HG02571 (cell line): ENCODE data around the gene TMEM45B.
"Not testable (repeated sequence)": the region's sequence is repeated elsewhere in the genome, so short reads cannot be mapped to it uniquely, and the experiment has no call there.

Experiments used
- ATAC-seq: cut with Tn5 transposase; IDR thresholded peaks from one replicate; pipeline ENCODE4 v1.9.1; 2021; ENCODE audit warnings: mild to moderate bottlenecking, moderate library complexity; ENCODE audit not compliant: unreplicated experiment

Gene TMEM45B

DNA sequence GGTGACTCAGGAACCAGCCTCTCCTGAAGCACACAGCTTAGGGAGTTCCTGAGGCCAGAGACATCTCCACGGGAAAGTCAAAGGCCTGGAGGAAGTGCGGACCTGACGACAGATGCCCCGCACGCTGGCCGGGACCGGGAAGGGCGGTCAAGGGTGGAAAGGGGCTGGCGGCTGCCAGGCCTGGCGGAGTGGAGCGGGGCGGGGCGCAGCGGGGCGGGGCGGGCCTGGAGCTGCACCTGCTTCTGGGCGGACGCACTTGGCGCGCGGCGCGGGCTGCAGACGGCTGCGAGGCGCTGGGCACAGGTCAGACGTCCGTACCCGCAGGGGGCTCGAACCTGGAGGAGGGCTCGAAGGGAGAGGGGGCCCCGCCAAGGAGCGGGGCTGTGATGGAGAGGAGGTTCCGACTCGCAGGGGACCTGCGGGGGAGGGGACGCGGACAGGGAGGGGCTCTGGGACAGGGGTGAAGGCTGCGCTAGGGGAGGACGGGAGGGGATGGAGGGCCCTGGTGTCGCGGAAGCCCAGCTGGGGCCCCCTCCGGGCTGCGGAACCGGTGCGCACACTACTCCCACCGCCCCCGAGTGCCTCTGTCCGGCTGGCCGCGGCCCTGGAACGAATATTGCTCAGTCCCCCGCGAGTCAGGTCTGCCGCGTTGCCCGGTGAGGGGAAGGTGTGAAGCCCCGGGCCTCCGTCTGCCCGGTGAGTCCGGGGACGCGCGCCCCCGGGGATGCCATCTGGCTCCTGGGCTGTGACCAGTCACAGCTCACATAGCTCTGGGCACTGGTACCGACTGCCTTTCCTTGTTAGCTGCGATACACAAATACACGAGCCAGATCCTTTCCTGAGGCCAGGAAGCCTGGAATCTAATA is at the start of gene TMEM45B:
Gene TMEM45B, plus strand, starts transcription at position 253 of the 866 bp plus-strand sequence. CDS start 36,635 bp downstream, outside the sequence.
- ATAC-seq, result no peak

DNA sequence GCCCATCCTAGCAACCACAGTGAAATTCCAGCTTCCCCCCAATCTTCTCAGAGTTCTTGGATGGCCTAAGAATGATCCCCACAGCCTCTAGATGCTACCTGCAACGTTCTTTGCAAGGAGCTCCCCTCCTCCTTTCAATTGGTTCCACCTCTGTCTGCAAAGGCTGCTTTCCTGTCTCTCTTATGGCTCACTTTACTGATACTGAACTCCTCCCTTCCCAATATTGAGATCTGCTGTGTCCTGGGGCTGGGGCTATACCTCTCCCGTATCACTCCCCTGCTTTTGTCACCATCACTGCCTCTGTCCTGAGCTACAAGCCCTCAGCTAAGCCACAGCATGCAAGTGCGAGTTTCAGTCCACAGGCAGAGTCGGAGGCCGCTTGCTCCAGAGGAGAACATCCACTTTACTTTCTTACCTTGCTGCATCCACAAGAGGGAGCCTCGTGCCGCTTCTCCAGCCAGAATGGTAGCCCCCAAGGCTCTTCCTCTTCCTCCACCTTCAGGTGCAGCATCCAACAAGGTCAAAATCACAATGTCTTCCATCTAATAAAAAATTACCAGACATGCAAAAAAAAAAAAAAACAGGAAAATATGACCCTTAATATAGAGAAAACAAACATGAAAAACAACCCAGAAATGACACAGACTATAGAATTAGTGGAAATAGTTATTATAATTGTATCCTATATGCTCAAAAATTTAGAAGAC is 48.6 kb upstream of the TMEM45B start:
- ATAC-seq, result no peak

DNA sequence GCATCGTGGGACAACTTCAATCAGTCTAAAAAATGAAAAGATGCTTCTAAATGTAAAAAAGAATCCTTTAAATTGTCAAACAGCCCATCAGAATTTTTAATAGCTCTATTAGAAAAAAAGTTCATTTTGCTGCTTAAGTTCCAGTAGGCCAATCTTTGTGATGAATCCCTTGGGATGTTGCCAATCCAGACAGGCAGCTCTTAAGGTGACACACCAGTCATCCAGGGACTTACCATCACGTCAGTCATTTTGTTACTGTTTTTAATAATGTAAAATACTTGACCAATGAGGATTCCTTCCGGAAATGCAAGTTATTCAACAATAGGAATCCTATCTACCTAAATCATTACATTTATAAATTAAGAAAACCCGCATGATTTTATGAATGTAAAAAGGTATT is 47.8 kb upstream of the TMEM45B start:
- no peak for ATAC-seq

DNA sequence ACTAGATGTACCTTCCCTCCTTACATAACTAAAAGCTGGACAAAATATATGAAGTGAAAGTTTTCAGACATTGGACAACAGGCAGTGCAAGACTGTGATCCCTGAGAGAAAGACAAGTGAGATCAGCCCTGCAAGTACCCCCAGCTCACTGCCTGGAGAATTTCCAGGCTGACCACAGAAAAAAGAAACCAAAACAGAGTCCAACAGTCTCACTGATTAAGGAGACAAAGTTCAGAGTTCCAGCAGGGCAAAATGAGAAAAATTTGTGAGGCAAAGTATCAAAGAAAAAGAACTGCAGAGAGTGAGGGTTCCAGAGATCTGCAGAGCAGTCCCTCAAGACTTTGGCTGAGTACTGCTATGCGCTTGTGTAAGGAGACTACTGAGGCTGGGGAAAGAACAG is 47.3 kb upstream of the TMEM45B start:
- ATAC-seq, result no peak

DNA sequence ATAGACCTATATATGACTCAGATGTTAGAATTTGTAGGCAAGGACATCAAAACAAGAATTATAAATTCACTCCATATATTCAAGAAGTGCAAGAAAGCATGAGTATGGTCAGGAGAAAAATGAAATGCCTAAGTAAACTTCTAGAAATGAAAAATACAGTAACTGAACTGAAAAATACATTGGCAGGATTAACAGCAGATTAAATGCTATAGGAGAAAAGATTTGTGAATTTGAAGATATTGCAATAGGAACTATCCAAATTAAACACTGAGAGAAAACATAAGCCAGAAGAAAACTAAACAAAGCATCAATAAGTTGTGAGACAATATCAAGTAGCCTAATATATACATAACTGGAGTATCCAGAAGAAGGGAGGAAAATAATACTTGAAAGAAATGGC is 46.6 kb upstream of the TMEM45B start:
- ATAC-seq, result no peak

DNA sequence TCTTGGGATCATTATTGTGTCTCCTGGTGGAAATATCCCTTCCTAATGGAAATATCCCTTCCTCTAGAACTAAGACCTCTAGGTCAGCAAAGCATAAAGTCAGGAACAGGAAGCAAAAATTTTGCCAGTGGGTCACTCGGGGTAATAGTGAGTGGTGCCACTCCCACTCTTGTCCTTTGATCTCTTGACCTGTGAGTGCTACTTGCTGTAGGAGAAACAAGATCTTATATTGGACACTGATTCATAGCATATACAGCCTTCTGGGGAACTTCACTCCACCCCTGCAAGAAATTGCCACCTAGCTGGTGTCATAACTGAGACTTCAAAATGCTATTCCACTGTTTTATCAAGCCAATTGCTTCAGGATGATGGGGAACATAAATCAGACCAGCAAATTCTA is 44.7 kb upstream of the TMEM45B start:
- ATAC-seq, result no peak

DNA sequence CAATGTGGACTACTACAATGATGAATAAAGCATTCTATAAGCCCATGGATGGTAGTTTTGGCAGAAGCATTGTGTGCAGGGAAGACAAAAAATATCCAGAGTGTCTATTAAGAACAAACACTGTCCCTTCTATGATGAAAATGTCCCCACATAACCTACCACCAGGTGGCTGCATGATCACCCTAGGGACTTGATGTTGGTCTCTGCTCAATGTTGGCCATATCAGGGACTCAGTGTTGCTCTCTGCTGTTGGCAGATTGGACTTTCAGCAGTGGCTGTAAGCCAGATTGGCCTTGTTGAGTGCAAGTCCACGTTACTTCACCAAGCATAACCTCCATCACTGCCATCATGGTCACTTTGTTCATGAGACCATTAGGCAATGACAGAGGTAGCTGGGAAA is 44.2 kb upstream of the TMEM45B start:
- not testable (repeated sequence) for ATAC-seq

DNA sequence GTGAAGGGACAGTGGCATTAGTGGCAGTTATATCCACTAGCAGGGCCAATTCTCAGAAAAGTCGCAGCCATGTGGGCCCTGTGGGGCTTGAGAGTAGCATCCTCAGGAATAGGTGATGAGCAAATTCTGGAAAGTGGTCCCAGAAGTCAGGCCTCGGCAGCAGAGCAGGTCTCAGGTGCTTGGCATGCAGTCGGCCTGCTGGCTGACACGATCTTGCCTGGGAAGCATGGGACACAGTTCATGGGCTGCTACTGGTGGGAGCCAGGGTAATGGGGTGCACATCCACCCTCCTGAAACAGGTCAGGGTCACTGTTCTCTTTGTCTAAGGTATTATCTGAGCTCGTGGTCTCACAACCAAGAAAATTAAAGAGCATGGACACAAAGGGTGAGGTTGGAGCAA is 36.8 kb upstream of the TMEM45B start:
- no peak for ATAC-seq

DNA sequence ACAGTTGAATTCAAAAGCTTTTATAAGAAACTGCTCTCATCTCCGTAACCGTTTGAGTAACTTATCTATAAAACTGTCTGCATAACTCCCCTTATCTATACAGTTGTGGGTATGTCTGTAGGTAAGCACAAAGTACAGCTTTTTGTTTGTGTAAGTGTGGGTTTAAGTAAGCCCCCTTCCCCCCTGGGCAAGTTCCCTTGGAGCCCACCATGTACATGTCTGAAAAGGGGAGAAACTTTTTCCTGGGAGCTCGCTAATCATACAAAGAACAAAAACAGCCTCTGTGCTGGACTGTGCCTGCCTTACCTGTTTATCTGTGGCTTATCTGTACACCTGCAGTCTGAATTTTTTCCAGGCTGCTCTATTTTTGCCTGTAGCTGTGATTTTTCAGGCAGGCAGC is 36.3 kb upstream of the TMEM45B start:
- ATAC-seq, result no peak

DNA sequence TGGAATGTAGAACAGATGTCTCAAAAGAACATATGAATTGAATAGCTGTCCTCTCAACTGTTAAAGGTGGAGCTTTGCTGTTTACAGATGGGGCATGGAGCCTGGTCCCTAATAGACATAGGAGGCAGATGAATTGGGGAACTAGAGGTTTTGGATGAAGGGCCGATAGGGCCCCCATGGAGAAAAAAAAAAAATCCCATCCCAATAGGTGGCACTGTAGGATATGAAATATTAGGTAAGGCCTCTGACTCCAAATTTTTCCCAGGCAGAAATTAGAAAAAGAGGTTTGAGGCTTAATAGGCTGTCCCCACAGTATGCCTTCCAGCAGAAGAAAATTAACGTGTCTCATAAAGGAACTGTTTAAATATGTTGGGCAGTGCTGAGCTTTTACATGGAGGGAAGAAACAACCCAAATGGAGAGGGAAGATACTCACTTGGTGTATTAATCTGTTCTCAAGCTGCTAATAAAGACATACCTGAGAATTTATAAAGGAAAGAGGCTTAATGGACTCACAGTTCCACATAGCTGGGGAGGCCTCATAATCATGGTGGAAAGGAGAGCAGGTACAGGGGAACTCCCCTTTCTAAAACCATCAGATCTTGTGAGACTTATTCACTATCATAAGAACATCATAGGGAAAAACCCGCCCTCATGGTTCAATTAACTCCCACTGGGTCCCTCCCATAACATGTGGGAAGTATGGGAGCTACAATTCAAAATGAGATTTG is 30.1 kb upstream of the TMEM45B start:
- ATAC-seq, result no peak

DNA sequence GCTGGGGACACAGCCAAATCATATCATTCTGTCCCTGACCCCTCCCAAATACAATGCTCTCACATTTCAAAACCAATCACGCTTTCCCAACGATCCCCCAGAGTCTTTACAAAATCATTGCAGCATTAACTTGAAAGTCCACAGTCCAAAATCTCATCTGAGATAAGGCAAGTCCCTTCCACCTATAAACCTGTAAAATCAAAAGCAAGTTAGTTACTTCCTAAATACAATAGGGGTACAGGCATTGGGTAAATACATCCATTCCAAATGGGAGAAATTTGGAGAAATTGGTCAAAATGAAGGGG is 29.6 kb upstream of the TMEM45B start:
- not testable (repeated sequence) for ATAC-seq

DNA sequence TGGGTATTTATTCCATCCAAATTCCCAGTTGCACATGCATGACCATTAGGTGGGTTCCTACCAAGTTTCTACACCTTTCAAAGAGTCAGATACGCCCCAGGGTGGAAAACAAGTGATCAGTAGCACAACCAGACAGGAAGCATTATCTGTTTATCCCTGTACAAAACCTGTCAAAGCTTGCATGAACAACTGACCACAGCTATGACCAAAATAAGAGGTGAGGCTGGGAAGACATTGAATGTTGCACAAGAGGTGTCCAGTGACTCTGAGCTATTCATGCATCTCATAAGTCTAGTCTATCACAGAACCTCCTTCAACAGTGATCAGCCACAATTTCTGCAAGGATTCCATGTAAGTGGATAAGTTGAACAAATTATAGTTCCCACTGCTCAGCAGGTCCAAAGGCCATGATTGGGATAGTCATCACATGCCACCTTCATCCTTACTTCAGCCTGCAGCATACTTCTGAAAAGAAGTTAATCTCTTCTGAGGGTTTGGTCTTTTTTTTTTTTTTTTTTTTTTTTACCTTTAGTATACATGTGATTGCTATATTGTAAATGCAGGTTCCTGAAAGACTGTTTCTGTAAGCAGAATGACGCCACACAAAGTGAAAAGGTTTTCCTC is 28.0 kb upstream of the TMEM45B start:
- ATAC-seq, result no peak

DNA sequence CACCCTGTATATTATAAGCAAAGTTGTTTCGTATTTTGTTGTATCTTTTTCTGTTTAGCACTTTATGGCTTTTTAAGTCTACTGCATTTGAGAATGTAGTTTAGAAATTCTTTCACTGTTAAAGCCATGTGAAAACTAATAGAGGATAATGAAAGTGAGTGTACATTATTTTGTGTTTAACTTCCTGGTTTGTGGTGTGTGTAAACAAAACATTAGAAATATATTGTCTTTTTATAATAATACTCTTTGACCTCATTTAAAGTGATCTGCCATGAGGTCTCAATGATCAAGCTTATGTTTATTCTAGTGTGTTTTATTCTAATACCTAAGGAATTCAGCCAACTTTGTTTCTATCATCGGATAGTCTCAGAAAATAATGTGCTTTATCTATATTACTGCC is 27.4 kb upstream of the TMEM45B start:
- no peak for ATAC-seq

DNA sequence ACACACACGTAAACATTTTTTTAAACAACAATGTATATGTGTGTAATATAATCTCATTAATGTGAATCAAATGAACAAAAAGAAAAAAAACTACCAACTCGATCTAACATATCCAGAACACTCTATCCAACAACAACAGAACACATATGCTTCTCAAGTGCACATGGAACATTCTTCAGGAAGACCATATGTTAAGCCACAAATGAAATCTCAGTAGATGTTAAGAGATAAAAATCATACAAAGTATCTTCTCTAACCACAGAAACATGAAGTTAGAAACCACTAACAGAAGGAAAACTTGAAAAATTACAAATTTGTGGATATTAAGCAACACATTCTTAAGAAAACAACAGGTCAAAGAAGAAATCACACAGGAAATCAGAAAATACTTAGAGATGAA is 25.5 kb upstream of the TMEM45B start:
- no peak for ATAC-seq

DNA sequence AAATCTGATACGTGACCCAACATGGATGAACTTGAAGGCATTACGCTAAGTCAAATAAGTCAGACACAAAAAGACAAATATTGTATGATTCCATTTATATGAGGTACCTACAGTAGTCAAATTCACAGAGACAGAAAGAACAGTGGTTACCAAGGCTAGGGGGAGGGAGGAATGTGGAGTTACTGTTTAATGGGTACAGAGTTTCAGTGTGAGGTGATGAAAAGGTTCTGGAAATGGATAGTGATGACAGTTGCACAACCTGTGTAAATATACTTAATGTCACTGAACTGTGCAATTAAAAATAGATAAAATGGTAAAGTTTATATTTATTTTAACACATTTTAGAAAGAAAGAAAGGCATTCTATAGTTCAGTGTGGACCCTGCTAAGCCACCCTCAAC is 24.1 kb upstream of the TMEM45B start:
- no peak for ATAC-seq

DNA sequence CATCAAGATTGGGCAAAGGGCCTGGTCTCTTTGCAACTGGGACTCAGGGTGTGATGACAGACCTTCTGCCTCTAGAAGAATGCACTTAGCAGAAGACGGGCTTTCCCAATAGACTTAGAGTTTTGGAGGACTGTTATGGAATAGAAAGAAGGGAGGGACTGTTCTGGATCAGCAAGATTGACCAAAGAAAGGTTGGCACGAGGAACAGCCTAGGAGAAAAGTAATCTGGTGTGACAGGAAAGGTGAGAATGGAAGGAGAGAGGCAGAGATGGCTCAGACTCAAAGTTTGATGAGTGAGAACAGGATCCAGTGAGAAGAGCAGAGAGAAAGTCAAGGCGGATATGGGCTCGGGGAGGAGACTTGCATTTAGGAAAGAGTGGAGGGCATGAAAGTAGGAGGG is 23.0 kb upstream of the TMEM45B start:
- ATAC-seq, result no peak

DNA sequence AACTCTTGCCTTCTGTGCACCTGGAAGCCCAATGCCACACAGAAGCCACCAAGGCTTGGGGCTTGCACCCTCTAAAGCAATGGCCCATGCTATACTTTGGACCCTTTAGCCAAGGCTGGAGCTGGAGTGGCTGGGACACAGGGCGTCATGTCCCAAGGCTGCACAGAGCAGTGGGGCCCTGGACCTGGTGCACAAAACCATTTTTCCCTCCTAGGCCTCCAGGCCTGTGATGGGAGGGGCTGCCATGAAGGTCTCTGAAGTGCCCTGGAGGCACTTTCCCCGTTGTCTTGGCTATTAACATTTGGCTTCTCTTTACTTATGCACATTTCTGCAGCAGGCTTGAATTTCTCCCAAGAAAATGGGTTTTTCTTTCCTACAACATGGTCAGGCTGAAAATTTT is 20.6 kb upstream of the TMEM45B start:
- no peak for ATAC-seq

DNA sequence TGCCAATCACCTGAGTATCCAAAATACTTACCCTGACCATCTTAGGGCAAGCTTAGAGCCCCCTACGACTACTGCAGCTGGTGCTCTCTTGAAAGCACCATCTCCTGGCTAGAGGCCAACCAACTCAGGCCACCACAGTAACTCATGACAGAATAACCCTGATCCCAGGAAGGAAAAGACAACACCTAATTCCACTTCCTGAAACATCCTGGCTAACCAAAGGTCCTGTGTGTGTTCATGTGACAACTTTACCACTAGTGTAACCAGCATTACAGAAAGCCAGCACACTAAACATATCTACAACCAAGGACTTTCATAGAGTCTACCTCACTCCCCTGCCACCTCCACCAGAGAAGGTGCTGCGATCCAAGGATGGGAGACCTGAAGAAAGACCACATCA is 17.4 kb upstream of the TMEM45B start:
- ATAC-seq, result no peak

DNA sequence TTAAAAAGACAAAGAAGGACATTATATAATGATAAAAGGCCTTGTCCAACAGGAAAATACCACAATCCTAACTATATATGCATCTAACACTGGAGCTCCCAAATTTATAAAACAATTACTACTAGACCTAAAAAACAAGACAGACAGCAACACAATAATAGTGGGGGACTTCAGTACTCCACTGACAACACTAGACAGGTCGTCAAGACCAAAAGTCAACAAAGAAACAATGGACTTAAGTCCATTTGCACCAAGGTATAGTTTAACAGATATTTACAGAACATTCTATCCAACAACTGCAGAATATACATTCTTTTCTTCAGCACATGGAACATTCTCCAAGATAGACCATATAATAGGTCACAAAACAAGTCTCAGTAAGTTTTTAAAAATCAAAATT is 15.5 kb upstream of the TMEM45B start:
- not testable (repeated sequence) for ATAC-seq

DNA sequence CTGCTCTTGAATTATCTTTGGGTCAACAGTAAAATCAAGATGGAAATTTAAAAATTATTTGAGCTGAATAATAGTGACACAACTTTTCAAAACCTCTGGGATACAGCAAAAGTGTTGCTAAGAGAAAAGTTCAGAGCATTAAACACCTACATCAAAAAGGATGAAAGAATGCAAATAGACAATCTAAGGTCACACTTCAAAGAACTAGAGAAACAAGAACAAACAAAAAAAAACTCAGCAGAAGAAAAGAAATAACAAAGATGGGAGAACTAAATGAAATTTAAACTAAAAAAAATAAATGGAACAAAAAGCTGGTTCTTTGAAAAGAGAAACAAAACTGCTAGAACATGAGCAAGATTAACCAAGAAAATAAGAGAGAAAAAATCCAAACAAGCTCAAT is 15.0 kb upstream of the TMEM45B start:
- ATAC-seq, result no peak

DNA sequence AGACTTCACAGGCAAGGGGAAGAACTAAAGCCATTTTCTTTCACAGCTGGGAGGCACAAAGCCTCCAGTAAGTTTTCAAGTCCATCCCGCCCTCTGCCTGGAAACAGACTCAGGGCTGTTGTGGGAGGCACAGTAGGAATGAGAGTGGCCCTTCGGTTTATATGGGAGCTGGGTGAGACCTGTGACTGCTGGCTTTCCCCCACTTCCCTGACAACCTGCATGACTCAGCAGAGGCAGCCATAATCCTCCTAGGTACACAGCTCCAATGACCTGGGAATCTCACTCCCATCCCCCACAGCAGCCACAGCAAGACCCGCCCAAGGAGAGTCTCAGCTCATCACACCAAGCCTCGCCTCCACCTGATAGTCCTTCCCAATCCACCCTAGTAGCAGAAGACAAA is 12.1 kb upstream of the TMEM45B start:
- no peak for ATAC-seq
